Colonic mucosa (tissue), 4 donors: Measurements from ENCODE around the gene MORC4. TPM values are rescaled to one million over a fixed set of nuclear protein-coding genes. Genes with fewer than 3 reads are reported as not detected.

Experiments
- DNase-seq: peaks from one replicate; pipeline ENCODE4 v3.0.0-alpha.2; 2020
- H3K27ac ChIP-seq: fragments of 200-600 bp; one replicate; pipeline ENCODE4 v1.8.0; 2021
- H3K27me3 ChIP-seq: fragments of 200-600 bp; one replicate; pipeline ENCODE4 v1.8.0; 2021
- H3K36me3 ChIP-seq: fragments of 200-600 bp; one replicate; pipeline ENCODE4 v1.8.0; 2021
- H3K4me1 ChIP-seq: fragments of 200-600 bp; one replicate; pipeline ENCODE4 v1.8.0; 2021; ENCODE audit warnings: mild to moderate bottlenecking
- H3K4me3 ChIP-seq: fragments of 200-600 bp; one replicate; pipeline ENCODE4 v1.8.0; 2021
- H3K9ac ChIP-seq, 2 donors: one replicate each; pipeline ENCODE4 v1.7.0; 2013; ENCODE audit warnings: control low read depth in 2 of 2, low read depth in 2 of 2, low read length in 2 of 2
- H3K9me3 ChIP-seq: fragments of 200-600 bp; one replicate; pipeline ENCODE4 v1.8.0; 2021
- CTCF ChIP-seq: fragments of 200-600 bp; IDR thresholded peaks from one replicate; pipeline ENCODE4 v1.8.0; 2022; ENCODE audit warnings: antibody characterized with exemption, mild to moderate bottlenecking
- intact Hi-C: fragments of 100-400 bp; cut with DNase I; formaldehyde crosslinking; loops from one replicate; pipeline ENCODE4 v1.14.1; 2022
- total RNA-seq, 2 donors: library from RNA; stranded (reverse); fragmentation: NEBNext Ultra II Directional in 1 of 2; extraction: Animal tissue kit (Norgen Biotek cat#: 25700) in 1 of 2; gene quantifications; one replicate each; pipeline ENCODE4 v1.2.1, GENCODE V29; 2021
- donor health status: healthy.
- donor health status: DM: no; HTN: no; CAD: no.
- donor health status: DM: no; HTN: no; CAD: no.

MORC4 gene
- total RNA-seq, 2 donors from 2014 or later, result 11.2 to 11.3 TPM

GRCh38 chrX:106903291-106903824, 96.7 kb downstream of the MORC4 start, which contains the start of gene RIPPLY1:
TSS of gene RIPPLY1 (minus strand) at chrX:106903341. CDS start at chrX:106903287, 54 bp downstream.
- H3K9me3 ChIP-seq, result no peaks in the 10 kb centered on the region
- TF ChIP-seq CTCF, result no peak
- no peak within 1 kb of the TSS for H3K27ac ChIP-seq

GRCh38 chrX:106902684-106903083, 97.3 kb downstream of the MORC4 start:
- H3K27me3 ChIP-seq, result no peaks in the 10 kb centered on the region
- TF ChIP-seq CTCF, result no peak
- no peak overlapping the region for H3K9ac ChIP-seq
- intact Hi-C loops, result no loop called here
- H3K36me3 ChIP-seq, result no peaks in the 10 kb centered on the region
- H3K27ac ChIP-seq, result no peak overlapping the region
- no peaks in the 10 kb centered on the region for H3K4me1 ChIP-seq
- no peaks in the 10 kb centered on the region for H3K9me3 ChIP-seq
- H3K4me3 ChIP-seq, result no peak overlapping the region
- no peak for DNase-seq

More at GRCh38 chrX:106903291-106903824, 96.7 kb downstream of the MORC4 start, which contains the start of gene RIPPLY1:
- H3K27me3 ChIP-seq, result no peaks in the 10 kb centered on the region
- intact Hi-C loops, result no loop called here
- no peak for DNase-seq
- no peak within 1 kb of the TSS for H3K4me3 ChIP-seq
- no peaks in the 10 kb centered on the region for H3K4me1 ChIP-seq
- no peaks in the 10 kb centered on the region for H3K36me3 ChIP-seq
- H3K9ac ChIP-seq, result no peak within 1 kb of the TSS

GRCh38 chrX:106901781-106902219, 98.2 kb downstream of the MORC4 start:
- intact Hi-C loops, result no loop called here
- TF ChIP-seq CTCF, result no peak
- Histone ChIP-seq H3K4me1 (no peaks in the 10 kb centered on the region), H3K9ac (no peak overlapping the region), H3K27me3 (no peaks in the 10 kb centered on the region), H3K36me3 (no peaks in the 10 kb centered on the region), H3K9me3 (no peaks in the 10 kb centered on the region), H3K4me3 (no peak overlapping the region), H3K27ac (no peak overlapping the region)
- DNase-seq, result no peak

- H3K9ac ChIP-seq, result no peak overlapping the region
- no peak for TF ChIP-seq CTCF
- no peaks in the 10 kb centered on the region for H3K36me3 ChIP-seq
- no peaks in the 10 kb centered on the region for H3K27me3 ChIP-seq
- no peak overlapping the region for H3K4me3 ChIP-seq
- intact Hi-C loops, result no loop called here
- no peaks in the 10 kb centered on the region for H3K4me1 ChIP-seq
- no peaks in the 10 kb centered on the region for H3K9me3 ChIP-seq
- DNase-seq, result no peak
- no peak overlapping the region for H3K27ac ChIP-seq
These were observed 98.7 kb downstream of the MORC4 start for GRCh38 chrX:106901341-106901740.

GRCh38 chrX:106899841-106900240, 100.2 kb downstream of the MORC4 start:
- no peak overlapping the region for H3K9ac ChIP-seq
- no peak for TF ChIP-seq CTCF
- intact Hi-C loops, result loop anchor here (5.0 kb wide), 1 partner anchor 52 kb away; no protein-coding TSS in a partner anchor

More at GRCh38 chrX:106899841-106900240, 100.2 kb downstream of the MORC4 start:
- Histone ChIP-seq H3K4me3 (no peak overlapping the region), H3K9me3 (no peaks in the 10 kb centered on the region), H3K27me3 (no peaks in the 10 kb centered on the region), H3K4me1 (no peaks in the 10 kb centered on the region), H3K36me3 (no peaks in the 10 kb centered on the region), H3K27ac (no peak overlapping the region)
- DNase-seq, result no peak
